Activated T-cell treated with anti-CD3 and anti-CD28 coated beads for 4 hours (primary cell): ENCODE measurements around the gene FGD2.
"Not testable (repeated sequence)": the region's sequence is repeated elsewhere in the genome, so short reads cannot be mapped to it uniquely, and the experiment has no call there.

Experiments
- DNase-seq: peaks from one replicate; pipeline ENCODE4 v3.0.0-alpha.2; 2020

The FGD2 gene

GRCh38 chr6:37020812-37021211, 15.4 kb downstream of the FGD2 start:
- DNase-seq = no peak

- DNase-seq = peak; percentile 57
These were observed 16.1 kb downstream of the FGD2 start for GRCh38 chr6:37021356-37022129.

- no peak for DNase-seq
These were observed 16.8 kb downstream of the FGD2 start for GRCh38 chr6:37022135-37022863.

- no peak for DNase-seq
These were observed 19.3 kb downstream of the FGD2 start for GRCh38 chr6:37024656-37025337.

GRCh38 chr6:37025621-37026466, 20.4 kb downstream of the FGD2 start:
- DNase-seq = no peak

- DNase-seq = no peak
These were observed 21.7 kb downstream of the FGD2 start for GRCh38 chr6:37027036-37027720.

GRCh38 chr6:37027811-37028469, 22.5 kb downstream of the FGD2 start:
- no peak for DNase-seq

GRCh38 chr6:37029249-37029971, 24.0 kb downstream of the FGD2 start:
- DNase-seq = peak; percentile 18

- DNase-seq = no peak
These were observed 25.1 kb downstream of the FGD2 start for GRCh38 chr6:37030599-37030998.

- no peak for DNase-seq
These were observed 26.8 kb downstream of the FGD2 start for GRCh38 chr6:37032239-37032638.

GRCh38 chr6:37033255-37033654, 27.8 kb downstream of the FGD2 start:
- DNase-seq = no peak

GRCh38 chr6:37033819-37034795, 28.7 kb downstream of the FGD2 start:
- DNase-seq = no peak

GRCh38 chr6:37036146-37036545, 30.7 kb downstream of the FGD2 start:
- DNase-seq = no peak

- no peak for DNase-seq
These were observed 33.1 kb downstream of the FGD2 start for GRCh38 chr6:37038292-37039198.

- no peak for DNase-seq
These were observed 34.5 kb downstream of the FGD2 start for GRCh38 chr6:37039958-37040357.

- DNase-seq = no peak
These were observed 36.1 kb downstream of the FGD2 start for GRCh38 chr6:37041521-37041920.

GRCh38 chr6:37042150-37042549, 36.7 kb downstream of the FGD2 start:
- DNase-seq = no peak

GRCh38 chr6:37043091-37043490, 37.6 kb downstream of the FGD2 start:
- DNase-seq = not testable (repeated sequence)

- DNase-seq = no peak
These were observed 41.9 kb downstream of the FGD2 start for GRCh38 chr6:37047346-37047688.
